Cerebellar cortex (tissue), 1 donor: Measurements from ENCODE around the gene THSD7A.

Experiments used
- DNase-seq: peaks from one replicate; pipeline ENCODE4 v3.0.0-alpha.2; 2015; ENCODE audit warnings: low spot score

Gene THSD7A

DNA sequence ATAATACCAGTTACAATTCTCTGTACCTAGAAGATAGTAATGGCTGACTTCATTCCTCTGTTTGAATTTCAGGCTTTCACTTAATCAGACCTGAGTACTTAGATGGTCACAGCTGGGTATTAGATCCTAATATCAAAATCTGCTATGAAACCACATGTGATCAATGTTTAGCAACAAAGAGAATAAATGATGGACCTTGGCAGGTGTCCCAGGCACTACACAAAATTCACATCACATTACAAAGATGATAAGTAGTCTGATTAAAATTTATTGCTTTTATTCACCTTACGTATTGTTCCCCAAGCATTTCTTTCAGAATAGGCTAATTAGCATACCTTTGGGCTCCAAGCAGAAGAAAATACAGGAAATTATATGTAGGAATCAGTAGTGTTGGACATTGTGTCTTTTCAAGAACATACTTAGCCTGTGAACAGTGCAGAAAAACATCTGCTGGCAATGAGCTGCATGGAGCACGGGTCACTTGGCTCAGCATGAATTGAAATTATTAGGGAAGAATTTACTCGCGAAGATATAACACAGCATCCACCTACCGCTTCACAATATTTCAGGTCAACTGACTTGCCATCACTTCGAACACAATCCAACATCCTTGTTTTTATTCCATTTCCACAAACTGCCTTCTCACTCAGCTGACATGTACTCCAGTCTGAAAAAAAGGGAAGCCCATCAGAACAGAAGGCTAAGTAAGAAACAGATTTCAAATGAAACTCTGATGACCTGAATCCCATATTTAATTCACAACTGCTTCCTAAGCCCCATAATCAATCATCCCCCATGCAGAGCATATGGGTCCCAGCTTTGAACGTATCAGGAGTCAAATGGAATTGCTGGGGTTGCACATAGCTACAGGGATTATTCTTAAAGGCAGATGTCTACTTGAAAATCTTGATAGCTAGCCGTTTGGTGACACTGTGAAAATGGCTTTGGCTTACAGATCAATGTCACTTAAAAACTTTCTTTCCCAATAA, 421.0 kb downstream of the THSD7A start:
- DNase-seq: no peak

DNA sequence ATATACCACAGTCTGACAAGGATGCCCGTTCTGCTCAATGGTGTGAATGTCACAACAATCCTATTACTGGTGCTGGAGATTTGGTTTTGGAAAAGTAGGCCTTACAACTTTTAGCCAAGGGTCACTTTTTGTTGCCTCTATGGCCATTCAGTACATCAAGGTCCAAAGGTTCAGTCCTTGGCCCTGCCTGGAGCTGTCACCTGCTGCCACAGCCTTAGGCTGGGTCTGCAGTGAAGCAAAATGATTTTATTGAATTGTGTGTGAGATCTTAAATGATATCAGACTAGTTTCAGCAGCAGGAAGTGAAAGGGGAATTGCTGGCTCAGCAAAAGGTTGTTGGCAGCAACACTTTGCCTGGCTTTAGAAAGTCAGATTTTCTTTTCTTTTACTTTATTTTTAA, 427.6 kb downstream of the THSD7A start:
- DNase-seq: no peak

DNA sequence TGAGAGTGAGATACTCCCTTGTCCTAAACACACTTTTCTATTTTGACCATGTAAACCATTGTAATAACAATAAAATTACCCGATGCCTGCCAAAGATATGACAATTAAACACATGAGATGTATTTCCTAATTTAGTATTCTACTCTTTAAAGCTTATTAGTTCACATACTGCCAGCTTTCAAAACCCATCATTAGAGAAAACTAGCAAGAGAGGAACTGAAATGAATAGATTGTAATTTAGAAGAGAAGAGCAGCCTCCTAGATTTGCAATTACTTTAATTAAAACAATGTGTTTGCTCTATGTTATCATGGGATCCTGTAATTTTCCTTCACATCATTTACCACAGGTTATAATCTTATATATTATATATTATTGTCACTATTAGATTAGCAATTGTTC, 428.2 kb downstream of the THSD7A start:
- DNase-seq: no peak

DNA sequence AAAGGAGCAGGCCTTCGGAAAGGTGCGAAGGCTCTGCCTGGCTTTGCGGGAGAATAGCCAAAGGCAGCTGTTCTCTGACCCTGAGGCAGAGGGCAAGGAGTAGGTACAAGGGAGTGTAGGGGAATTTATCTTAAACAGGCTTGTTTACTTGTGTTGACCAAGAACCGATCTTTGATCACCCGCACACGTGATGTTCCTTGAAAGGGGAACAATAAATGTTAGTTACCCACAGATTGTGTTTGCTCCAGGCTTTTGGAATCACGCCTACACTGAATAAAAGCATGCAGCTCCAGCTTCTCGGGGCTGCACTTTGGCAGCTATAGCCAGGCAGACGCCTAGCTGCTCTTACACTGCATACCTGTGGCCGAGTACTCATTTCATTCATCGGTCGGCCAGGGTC, 437.6 kb downstream of the THSD7A start:
- DNase-seq: no peak

DNA sequence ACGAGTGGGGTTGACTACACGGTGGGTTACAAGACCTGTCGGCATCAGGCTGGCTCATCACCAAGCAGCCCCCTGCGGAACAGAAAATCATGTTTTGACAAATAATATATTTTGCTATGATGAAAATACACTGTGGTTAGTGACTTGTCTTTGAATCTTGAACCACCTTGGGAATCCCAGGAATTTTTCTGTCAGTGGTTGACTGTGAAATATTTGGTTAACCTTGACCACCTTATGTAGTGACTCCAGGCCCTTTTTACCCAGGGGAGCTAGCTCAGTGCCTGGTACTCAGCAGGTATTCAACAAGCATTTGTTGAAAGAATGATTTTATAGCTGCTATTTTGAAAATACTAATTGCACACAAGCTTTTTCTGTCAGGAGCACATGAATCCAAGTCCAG, 452.4 kb downstream of the THSD7A start:
- no peak for DNase-seq

DNA sequence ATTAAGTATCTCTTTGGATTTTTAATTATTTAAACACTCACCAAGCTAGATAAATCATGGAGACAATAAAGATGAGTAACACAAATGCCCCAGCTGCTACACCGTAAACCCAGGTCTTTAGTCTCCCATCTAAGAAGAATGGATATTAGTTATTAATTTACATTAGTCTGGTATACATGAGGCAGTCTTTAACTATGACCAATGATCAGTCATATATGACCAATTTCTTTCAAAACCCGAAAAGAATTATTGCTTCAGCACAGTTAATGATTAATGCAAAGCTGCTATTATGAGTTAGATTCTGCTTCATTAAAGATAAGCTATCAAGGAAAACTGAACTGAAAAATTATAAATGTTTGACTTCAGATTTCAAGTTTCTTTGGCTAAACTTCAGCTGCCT, 455.5 kb downstream of the THSD7A start:
- DNase-seq: no peak

DNA sequence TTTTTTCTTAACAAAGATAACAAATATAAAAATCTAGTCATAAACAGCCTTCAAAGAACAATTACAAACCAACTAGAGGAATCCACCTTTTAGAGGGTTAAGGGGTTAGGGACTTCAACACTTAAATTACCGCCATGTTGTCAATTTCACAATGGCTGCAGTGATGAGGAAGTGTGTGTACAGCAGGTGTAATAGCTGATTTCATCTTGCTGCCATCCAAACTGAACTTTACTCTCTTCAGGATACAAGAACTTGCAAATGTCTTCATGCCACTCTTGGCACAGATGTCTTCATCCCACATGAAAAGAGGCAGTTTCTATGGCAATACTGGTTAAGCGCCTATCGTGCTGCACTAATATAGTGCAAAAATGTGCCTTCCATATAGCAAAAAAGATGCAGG, 457.4 kb downstream of the THSD7A start:
- no peak for DNase-seq

DNA sequence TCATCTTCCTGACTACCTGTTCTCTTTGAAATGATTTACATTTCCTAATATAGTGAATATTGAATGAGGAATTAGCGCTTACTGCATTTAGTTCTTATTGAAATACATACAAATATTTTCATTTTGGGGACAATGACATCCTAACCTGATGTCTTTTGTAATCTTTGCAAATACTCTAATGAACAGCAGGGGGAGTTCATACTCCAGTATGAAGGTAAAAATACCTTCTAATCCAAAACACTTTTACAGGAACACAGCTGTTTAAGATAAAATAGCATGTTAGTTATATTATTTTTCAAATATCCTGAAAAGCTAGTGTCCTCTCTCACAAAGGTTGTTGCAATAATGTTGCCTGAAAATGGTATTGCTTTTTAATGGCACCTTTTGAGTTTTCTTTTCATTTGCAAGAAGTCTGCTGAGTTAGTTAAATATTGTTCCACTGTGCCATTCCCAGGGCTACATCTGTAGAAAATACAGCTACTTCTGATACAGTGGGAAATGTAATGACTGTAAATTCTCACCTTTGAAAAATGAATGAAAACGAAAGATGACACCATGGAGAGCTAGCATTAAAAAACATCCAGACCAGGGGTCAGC, 458.4 kb downstream of the THSD7A start:
- peak; percentile 5 for DNase-seq

DNA sequence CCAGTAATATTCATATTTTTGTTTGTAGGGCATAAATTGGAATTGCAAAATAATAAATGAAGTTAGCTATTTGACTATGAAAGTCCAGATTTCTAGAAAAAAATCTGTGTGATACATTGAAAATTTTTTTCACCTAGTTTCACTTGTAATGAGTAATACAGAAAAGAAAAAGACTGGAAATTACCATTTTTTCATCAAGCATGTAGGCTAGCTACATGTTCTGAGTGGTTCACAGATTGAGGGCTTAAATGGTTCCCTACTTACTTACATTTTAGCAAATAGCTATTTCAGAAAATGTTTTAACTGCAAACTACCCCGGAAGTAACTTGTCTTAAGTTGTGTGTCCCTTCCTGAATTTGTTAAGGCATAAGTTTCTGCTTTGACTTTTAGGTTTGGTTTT, 462.3 kb downstream of the THSD7A start:
- DNase-seq: no peak

DNA sequence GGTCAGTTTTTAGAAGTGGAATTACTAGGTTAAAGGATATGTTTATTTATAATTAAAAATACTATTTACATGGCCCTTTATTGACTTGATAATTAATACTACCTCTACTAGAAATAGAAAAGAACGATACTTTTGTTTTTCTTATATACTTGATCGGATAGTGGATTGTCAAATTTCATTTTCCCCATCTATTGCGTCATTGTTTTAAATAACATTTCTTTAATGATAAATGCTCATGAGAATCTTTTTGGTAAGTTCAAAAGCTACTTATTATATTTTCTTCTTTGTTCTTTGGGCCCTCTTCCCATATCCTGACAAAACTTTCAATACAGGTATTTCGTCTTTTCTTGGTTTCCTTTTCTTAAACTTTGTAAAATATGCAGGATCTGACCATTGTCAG, 465.9 kb downstream of the THSD7A start:
- no peak for DNase-seq

DNA sequence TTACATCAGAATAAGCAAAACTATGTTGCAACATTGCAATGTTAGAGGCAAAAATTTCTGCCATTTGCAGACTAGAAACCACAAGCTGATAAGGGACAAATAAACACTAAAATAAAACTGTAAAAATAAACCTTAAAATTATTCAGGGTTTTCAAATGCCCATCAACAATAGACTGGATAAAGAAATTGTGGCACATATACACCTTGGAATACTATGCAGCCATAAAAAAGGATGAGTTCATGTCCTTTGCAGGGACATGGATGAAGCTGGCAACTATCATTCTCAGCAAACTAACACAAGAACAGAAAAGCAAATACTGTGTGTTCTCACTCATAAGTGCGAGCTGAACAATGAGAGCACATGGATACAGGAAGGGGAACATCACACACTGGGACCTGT, 473.4 kb downstream of the THSD7A start:
- no peak for DNase-seq

DNA sequence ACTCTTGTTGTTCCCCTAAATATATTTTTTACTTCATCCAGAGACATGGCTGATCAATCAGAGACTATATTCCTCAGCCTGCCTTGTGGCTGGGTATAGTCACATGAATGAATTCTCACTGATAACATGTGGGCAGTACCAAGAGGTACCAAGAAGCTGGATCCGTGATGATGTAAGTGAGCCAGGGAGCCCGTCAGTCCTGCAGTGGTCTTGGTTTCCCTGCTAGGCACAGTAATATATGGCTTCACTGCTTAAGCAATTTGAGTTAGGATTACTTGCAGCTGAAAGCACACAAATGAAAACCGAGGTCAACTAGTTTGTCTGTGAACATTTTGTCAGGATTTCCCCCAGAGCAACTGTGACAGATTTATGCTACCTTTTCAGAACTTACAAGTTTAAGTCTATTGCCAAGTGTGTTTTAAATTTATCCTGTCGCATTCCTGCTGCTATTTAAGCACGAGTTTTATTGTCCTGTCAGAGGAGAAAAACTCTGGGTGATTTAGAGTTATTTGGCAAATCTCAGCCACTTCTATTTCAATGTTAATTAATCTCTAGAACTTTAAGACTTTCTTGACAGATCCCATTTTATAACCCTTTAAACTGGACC, 476.5 kb downstream of the THSD7A start:
- DNase-seq: no peak

DNA sequence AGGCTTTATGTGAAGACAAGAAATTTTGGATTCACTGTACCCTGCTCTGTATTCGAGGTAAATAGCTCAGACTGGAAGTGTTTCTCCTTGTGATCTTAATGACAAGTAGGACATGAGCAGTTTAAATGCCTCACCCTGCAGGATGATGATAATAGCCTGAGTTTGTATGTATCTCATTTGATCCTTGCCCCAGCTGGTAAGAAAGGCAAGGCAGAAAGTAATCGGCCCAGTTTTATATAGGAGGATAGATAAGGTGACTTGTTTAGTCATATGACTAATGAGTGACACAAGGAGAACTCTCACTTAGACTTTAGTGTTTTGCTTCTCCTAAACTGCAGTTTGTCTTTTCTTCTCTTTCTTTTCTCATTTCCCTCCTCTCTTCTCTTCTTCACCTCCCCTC, 485.7 kb downstream of the THSD7A start:
- no peak for DNase-seq

DNA sequence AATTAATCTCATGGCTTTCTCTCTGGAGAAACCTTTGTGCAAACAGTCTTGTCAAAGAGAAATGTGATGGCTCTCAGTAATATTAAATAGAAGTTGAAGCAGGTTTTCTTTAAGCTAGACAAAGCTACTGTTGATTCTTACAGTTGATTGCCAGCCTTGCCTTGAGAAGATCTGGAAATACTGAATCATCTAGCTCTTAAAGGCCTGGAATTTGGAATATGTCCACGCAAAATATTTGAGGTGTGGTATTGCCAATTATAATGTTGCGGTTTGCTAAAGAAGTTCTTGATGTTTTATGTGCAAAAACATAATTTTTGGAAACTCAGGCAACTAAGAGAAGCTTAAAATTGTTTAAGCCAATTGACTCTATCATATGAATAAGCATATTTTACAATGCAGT, 486.4 kb downstream of the THSD7A start:
- DNase-seq: no peak

DNA sequence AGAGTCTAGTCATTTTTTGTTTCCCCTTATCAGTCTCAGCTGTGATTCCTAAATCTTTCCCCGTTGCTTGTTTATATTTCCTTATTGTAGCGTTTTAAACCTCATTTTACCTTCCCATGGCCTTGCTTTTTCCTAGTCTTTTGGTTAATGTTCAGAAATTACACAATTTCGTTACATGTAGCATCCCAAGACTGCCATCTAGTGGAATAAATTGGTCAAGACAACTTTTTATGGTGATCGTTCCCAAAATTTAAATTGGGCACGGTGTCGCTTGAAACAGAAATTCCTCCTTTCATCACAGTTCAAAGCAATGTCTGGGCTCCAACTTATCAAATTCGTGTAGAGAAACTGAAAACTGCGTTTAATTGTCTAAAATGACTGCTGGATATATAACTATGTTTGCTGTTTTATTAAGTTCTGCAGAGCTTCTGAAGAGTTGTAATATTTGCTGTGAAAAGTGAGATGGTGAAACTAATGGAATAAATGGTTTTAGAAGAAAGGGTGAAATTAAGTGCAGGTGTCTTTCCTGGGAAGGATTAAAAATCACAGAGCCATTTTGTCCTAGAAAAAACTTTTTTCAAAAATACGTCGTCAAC, 488.1 kb downstream of the THSD7A start:
- DNase-seq: peak; percentile 78

DNA sequence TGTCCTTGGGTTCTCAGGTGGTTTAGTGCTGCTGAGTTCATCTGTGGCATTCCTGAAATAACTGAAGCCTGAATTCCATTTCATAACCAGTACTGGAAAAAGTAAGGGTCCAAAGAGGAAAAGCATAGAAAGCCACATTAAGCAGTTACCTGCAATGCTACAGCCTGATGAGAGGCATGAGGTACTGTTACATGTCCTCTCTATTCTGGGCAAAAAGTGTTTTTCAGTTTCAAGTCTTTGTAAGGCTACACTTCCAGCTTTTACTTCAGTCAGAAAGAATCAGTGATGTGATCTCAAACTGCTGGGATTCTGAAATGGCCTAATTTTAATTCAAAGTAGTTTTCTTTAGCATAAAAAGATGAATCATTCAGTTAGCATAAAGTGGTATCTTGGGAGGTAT, 488.9 kb downstream of the THSD7A start:
- no peak for DNase-seq

DNA sequence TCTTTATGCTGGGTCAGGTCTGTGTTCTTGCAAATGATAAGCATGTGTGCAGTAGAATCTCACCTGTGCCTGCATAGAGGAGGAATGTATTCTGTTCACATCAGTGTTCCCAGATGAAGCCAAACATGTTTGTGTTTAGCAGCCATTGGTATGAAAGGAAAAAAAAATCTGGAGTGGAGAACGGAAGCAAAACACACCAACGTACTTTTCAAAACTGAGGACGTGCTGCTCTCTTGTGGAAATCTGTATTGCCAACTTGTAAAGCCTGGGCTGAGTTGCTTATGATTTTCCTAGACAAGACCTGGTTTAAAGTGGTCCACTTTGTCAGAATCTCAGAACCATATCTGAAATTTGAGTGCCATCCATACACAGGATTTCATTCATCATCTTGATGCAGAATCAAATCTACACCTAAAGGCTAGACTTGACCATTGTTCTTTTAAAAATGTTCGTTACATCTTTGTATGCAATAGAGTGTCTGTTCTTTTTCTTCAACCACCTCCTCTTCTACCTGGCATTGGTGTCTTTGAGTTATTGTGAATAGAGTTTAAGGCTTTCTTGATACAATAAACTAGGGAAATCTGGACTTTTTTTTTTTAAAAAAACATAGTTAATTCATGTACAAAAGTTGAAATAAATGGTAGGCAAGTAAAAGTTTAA, 490.6 kb downstream of the THSD7A start:
- peak; percentile 88 for DNase-seq

DNA sequence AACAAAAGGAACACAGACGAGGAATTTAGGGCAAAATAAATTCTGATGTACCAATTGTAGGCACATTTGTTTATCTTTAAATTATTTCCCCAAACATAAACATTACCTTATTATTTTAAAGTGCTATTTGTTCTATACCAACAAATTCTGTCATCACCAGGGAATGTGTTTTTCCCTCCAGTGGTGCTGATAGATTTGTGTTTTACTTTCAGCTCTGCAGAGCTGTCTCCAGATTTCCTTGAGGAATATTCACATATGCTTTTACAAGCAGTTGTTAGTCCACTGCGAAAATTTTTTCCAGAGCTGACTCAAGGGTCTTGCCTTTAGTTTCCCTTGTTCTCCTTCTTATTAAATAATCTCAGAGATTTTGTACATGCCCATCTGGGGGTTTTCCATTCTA, 495.6 kb downstream of the THSD7A start:
- no peak for DNase-seq

DNA sequence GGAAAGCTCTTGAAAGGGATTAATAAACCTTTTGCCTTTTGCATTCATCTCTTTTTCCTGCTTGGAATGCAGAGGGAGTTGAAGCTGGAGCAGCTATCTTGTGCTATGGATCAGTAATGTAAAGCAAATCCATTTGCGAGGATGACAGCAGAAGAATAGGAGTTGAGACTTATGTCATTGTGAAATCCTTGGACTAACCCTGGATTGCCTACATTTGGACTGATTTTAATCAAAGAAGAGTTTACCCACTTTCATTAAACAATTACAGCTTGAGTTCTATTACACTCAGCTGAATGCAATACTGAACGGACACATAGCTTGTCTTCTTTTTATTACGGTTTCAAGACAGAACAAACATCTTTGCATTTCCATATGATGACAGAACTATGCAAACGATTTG, 496.1 kb downstream of the THSD7A start:
- DNase-seq: no peak

DNA sequence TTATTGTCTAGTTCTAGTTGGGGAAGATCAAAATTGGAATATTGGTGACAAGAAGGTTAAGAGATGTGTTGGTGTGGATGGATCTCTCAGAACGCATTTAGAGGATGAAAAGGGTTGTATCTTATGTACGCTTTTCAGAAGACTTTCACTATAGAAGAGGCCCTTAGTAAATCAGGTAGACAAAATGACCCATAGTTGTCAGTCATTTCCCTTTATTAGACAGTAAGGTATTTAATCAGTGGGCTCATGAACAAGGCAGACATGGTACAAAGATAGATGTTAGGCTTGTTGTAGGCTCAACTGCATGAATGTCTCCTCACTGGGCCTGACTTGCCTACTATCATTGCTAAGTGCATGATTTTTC, 499.2 kb downstream of the THSD7A start:
- DNase-seq: no peak

DNA sequence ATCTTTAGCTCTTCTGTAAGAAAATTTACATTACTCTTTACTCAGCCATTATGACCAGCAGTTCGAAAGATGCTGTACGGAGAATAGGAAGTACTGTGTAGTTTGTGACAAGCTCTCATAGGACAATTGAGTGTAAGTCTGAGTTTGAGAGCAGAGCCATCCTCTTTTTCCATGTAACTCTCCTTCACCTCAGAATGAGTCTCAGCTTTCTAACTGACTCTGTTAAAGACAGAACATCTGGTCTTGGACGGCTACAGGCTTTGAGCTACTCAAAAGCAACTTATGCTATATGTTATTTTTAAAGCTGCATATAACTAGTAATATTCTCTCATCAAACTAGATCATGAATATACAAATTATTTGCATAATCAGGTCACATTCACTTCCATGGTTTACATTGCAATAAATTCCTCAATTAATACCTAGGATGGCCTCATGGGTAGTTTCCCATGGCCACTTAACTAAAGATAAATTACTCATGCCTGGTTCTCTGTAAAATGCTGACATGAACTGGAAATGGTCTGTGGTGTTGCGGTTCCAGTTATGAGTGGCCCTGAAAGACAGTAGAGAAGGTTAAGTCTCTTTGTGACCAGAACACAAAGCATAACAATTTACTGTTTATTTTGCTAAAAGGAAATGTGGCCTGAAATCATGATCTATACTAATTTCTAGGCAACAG, 499.7 kb downstream of the THSD7A start:
- DNase-seq: no peak
